ENCODE results near the gene RNF44.

RNF44 gene

GRCh38 chr5:176535101-176535663, 2.0 kb downstream of the RNF44 start:
- H3K9me3 ChIP-seq (replicated peaks in 1 of 11) = no peaks in the 10 kb centered on the region
- H3K4me3 ChIP-seq = peak overlapping the region; percentile 76 to 95 (median 90)
- peak overlapping the region; percentile 94 to 100 (median 99) for H3K9ac ChIP-seq
- H3K4me2 ChIP-seq = peak overlapping the region; percentile 96 to 100 (median 98)
- peaks cover 12 to 32% (median 19%) of the 10 kb centered on the region in 11 experiments for H3K36me3 ChIP-seq
- H3K27ac ChIP-seq = peak overlapping the region; percentile 91 to 100 (median 100)
- H3K4me1 ChIP-seq = peaks cover 72 to 80% (median 74%) of the 10 kb centered on the region in 10 experiments
- no peak for TF ChIP-seq Cebpa-rat (IDR thresholded peaks at IDR 0.05)
- no peaks in the 10 kb centered on the region for H3K27me3 ChIP-seq
- peaks cover 35 to 51% (median 48%) of the 10 kb centered on the region in 11 experiments for H4K20me1 ChIP-seq

- no peak for TF ChIP-seq Cebpa-rat (IDR thresholded peaks at IDR 0.05)
- H3K4me3 ChIP-seq = peak overlapping the region; percentile 76 to 95 (median 90)
These were observed 2.6 kb downstream of the RNF44 start for GRCh38 chr5:176534640-176535039.

GRCh38 chr5:176533894-176534611, 3.1 kb downstream of the RNF44 start:
- H3K36me3 ChIP-seq = peaks cover 12 to 40% (median 26%) of the 10 kb centered on the region in 11 experiments
- H3K4me3 ChIP-seq = peak overlapping the region; percentile 76 to 95 (median 90)
- peak overlapping the region; percentile 91 to 100 (median 100) for H3K27ac ChIP-seq
- no peaks in the 10 kb centered on the region for H3K27me3 ChIP-seq
- peaks cover 71 to 78% (median 73%) of the 10 kb centered on the region in 10 experiments for H3K4me1 ChIP-seq
- H3K9ac ChIP-seq = peak overlapping the region; percentile 94 to 100 (median 99); a peak in 21 of 22 replicates
- peaks cover 43 to 60% (median 58%) of the 10 kb centered on the region in 11 experiments for H4K20me1 ChIP-seq
- peak in 1 of 11 experiments; percentile 43; a peak in 1 of 22 replicates for TF ChIP-seq Cebpa-rat (IDR thresholded peaks at IDR 0.05)
- no peaks in the 10 kb centered on the region for H3K9me3 ChIP-seq (replicated peaks in 1 of 11)
- H3K4me2 ChIP-seq = peak overlapping the region; percentile 96 to 100 (median 98)

More at GRCh38 chr5:176534640-176535039, 2.6 kb downstream of the RNF44 start:
- Histone ChIP-seq H3K27ac (peak overlapping the region; percentile 91 to 100 (median 100)), H3K9ac (peak overlapping the region; percentile 94 to 100 (median 99); a peak in 21 of 22 replicates), H3K36me3 (peaks cover 12 to 34% (median 20%) of the 10 kb centered on the region in 11 experiments), H4K20me1 (peaks cover 37 to 55% (median 52%) of the 10 kb centered on the region in 11 experiments), H3K27me3 (no peaks in the 10 kb centered on the region), H3K4me2 (peak overlapping the region; percentile 96 to 100 (median 98)), H3K4me1 (peaks cover 71 to 78% (median 73%) of the 10 kb centered on the region in 10 experiments), H3K9me3 (replicated peaks in 1 of 11) (no peaks in the 10 kb centered on the region)

- H3K36me3 ChIP-seq = peaks cover 14 to 47% (median 33%) of the 10 kb centered on the region in 11 experiments
These were observed 3.8 kb downstream of the RNF44 start for GRCh38 chr5:176533390-176533789.

GRCh38 chr5:176532795-176533194, 4.4 kb downstream of the RNF44 start:
- Histone ChIP-seq H3K4me2 (peak overlapping the region; percentile 96 to 100 (median 98)), H3K27ac (peak overlapping the region; percentile 54 to 100 (median 100)), H3K4me3 (peak overlapping the region; percentile 76 to 95 (median 90)), H3K36me3 (peaks cover 20 to 53% (median 39%) of the 10 kb centered on the region in 11 experiments), H3K4me1 (peaks cover 67 to 80% (median 75%) of the 10 kb centered on the region in 10 experiments), H4K20me1 (peaks cover 55 to 73% (median 70%) of the 10 kb centered on the region in 11 experiments), H3K27me3 (no peaks in the 10 kb centered on the region), H3K9me3 (replicated peaks in 1 of 11) (no peaks in the 10 kb centered on the region), H3K9ac (peak overlapping the region; percentile 65 to 100 (median 99))
- TF ChIP-seq Cebpa-rat (IDR thresholded peaks at IDR 0.05) = no peak

More at GRCh38 chr5:176533390-176533789, 3.8 kb downstream of the RNF44 start:
- Histone ChIP-seq H3K4me2 (peak overlapping the region; percentile 96 to 100 (median 98)), H4K20me1 (peaks cover 49 to 67% (median 64%) of the 10 kb centered on the region in 11 experiments), H3K4me3 (peak overlapping the region; percentile 76 to 95 (median 90)), H3K4me1 (peaks cover 71 to 78% (median 73%) of the 10 kb centered on the region in 10 experiments), H3K27me3 (no peaks in the 10 kb centered on the region), H3K27ac (peak overlapping the region; percentile 54 to 100 (median 100)), H3K9me3 (replicated peaks in 1 of 11) (no peaks in the 10 kb centered on the region), H3K9ac (peak overlapping the region; percentile 65 to 100 (median 99))
- TF ChIP-seq Cebpa-rat (IDR thresholded peaks at IDR 0.05) = no peak

- peak overlapping the region; percentile 96 to 100 (median 98) for H3K4me2 ChIP-seq
- peaks cover 67 to 88% (median 81%) of the 10 kb centered on the region in 10 experiments for H3K4me1 ChIP-seq
- peaks cover 57 to 81% (median 78%) of the 10 kb centered on the region in 11 experiments for H4K20me1 ChIP-seq
- peak overlapping the region; percentile 43 to 100 (median 97); a peak in 21 of 22 replicates for H3K9ac ChIP-seq
- peaks cover 28 to 61% (median 47%) of the 10 kb centered on the region in 11 experiments for H3K36me3 ChIP-seq
- H3K4me3 ChIP-seq = peak overlapping the region in 8 of 10 experiments; percentile 12 to 95 (median 44); a peak in 16 of 20 replicates
- H3K27me3 ChIP-seq = no peaks in the 10 kb centered on the region
- no peaks in the 10 kb centered on the region for H3K9me3 ChIP-seq (replicated peaks in 1 of 11)
- peak overlapping the region in 10 of 11 experiments; percentile 20 to 100 (median 98); a peak in 18 of 22 replicates for H3K27ac ChIP-seq
- TF ChIP-seq Cebpa-rat (IDR thresholded peaks at IDR 0.05) = no peak
These were observed 5.2 kb downstream of the RNF44 start for GRCh38 chr5:176531902-176532493.

GRCh38 chr5:176530983-176531901, 6.0 kb downstream of the RNF44 start:
- no peak for TF ChIP-seq Cebpa-rat (IDR thresholded peaks at IDR 0.05)
- Histone ChIP-seq H3K4me1 (peaks cover 67 to 91% (median 81%) of the 10 kb centered on the region in 10 experiments), H3K4me3 (peak overlapping the region in 9 of 10 experiments; percentile 0 to 95 (median 40); a peak in 16 of 20 replicates), H3K9me3 (replicated peaks in 1 of 11) (no peaks in the 10 kb centered on the region), H3K27me3 (no peaks in the 10 kb centered on the region), H3K36me3 (peaks cover 33 to 68% (median 53%) of the 10 kb centered on the region in 11 experiments), H3K27ac (peak overlapping the region in 10 of 11 experiments; percentile 25 to 100 (median 98); a peak in 18 of 22 replicates), H4K20me1 (peaks cover 57 to 82% (median 79%) of the 10 kb centered on the region in 11 experiments), H3K9ac (peak overlapping the region; percentile 43 to 100 (median 97); a peak in 21 of 22 replicates), H3K4me2 (peak overlapping the region; percentile 96 to 100 (median 98))

Data from BLaER1 treated with 17β-estradiol and CSF1 and Interleukin-3, amounts not matched to agents 10 nM and 100 nM (cell line).